Measurements from ENCODE around the gene CDH24.
A peak's percentile ranks its signal among the peaks of the same experiment; 100 is the strongest.

The CDH24 gene

DNA sequence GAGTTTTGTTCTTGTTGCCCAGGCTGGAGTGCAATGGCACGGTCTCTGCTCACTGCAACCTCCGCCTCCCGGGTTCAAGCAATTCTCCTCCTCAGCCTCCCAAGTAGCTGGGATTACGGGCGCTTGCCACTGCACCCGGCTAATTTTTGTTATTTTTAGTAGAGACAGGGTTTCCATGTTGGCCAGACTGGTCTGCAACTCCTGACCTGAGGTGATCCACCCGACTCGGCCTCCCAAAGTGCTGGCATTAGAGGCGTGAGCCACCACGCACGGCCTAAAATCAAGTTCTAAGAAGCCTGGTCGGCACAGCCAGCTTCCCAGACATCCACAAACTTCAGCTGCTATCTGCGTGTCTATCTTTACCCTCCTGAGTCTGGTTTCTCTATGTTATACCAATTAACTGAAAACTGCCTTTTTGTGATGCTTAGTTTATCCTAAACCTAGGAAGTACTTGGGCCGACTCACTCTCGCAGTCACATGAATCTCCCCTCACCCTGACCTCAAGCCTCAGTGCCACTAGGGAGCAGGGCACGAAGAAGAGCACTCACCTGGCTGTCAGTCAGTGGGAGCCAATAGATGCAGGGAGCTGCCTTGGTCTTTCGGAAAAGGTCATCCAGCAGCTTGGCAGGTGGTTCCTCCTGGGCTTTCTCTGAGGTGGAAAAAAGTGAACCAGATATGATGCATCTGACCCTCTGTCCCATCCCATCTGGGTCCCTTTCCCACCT lies 3.4 kb upstream of the CDH24 start:
- no peak for DNase-seq

DNA sequence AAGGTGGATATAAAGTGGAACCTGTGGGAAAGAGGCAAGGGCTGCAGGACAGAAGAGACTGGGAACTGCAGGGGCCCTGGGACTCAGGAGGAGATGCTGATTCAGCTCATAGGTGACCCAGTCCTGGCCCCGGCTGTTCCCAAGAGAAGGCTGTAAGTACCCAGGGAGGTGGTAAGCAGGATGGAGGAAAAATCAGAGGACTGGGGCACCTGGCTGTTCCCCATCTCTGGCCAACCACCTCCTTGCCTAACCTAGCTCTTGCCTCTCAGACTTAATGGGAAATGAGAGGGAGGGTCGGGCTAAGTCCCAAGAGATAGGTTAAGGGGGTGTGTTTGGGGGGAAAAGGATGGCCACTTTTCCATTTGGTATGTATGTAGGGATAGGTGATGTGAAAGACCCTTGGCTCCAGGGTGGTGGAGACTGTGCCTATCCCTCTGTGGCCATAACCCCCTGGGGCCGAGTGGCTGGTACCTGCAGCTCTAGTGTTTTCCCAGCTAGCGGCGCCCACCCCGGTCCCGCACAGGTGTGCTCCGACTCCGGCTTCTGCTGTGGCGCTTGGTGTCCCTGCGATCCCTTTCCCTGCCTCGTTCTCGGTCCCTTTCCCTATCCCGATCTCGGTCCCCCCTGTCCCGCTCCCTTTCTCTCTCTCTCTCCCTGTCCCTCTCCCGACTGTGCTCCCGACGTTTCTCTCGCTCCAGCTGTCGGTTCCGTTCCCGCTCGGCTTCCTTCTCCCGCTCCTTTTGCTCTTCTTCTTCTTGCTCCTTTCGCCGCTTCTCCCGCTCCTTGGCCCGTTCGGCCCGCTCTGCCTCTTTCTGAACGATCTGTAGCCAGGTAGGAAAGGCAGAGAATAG lies 1.6 kb upstream of the CDH24 start:
- DNase-seq: no peak

DNA sequence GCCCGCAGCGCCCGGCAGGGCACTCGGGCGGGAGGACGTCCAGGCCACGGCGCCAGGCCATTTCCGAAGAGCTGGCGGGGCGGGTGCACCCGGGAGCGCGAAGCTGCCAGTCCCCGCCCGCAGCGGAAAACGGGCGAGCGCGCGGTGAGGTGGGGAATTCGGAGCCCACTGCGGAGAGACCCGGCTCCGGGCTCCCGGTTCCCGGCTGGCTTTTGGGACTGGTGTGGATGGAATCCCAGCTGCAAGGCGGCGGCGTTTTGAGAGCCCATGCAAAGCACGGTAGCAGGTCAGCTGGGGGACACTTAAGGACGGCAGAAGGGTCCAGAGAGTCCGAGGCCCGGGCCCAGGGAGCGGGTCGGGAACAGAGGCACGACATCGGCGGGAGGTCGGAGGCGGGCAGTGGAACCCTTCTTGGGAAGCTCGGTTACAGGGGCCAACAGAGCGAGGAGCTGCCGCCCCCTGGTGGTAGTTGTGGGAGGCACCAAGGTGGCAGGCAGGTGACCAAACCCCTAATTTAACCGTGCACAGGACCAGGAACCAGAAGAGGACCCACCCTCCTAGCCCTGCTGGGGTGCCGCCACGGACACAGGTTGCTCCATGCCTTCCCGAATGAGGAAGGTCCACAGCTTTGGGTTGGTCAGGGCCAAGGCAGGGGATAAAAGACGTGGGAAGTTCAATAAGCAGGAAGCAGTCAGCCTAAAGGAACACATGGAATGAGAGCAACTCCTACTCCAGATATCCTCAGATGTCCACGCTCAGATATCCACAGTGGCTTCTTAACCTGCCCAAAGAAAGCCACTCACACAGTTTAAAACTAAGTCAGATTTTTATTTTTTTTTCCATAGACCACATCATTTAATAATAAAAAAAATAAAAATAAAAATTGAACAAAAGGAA lies 685 bp upstream of the CDH24 start:
- peak; percentile 86 for DNase-seq

DNA sequence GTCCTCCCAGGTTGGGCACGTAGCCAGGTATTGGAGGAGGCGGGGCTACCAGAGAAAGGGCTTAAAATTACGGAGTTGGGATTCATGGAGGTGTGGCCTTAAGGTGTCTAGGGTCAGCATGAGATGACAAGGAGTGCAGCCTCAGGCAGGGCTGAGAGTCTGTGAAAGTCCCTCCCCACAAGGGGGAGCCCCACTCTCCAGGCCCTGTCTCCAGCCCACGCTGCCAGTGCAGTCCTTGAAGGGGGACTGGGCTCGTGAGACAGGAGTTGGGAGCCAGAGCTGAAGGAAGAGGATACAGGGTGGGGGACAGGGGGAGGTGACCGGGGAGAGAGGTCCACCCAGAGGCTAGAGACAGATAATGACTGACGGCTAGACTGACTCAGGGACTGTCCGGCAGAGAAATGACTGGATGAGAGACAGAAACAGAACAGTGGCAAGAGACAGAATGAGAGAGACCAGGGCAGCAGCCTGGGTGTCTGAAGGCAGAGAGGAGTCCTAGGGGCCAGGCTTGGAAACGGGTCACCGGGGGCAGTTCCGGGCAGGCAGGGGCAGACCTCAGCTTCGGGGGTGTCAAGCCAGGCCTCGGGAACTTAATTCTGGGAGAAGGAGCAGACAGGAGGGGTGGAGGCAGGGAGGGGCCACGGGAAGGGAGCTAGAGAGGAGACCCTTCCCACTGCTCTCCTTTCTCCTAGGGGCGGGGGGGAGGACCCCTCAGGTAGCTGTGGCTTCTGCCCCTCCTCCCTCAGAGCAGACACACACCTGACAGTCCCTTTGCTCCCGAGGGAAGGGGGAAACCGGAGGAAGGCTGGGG lies 970 bp downstream of the CDH24 start:
- peak; percentile 74 for DNase-seq

DNA sequence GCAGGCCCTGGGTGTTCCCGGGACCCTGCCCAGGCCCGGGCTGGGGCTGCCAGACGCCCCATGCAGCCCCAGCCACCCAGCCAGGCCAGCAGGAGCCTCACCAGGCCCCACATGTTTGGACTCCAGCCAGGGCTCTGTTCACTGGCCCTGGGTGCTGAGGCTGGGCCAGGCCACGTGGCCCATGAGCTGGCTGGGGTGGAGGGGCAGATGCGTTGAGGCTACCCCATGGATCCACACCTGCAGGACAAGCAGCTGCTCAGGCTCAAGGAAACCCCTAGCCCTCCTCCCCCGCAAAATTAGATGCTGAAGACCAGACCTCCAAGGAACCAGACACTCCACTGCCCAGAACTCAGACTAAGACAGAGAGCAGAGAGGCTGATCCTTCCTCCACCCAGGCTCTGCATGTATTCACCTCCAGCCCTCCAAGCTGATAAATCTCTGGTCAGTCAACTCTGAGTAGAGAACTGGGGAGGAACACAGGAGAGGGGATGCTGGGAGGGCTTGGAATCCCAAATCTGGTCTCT lies 1.6 kb downstream of the CDH24 start:
- no peak for DNase-seq

DNA sequence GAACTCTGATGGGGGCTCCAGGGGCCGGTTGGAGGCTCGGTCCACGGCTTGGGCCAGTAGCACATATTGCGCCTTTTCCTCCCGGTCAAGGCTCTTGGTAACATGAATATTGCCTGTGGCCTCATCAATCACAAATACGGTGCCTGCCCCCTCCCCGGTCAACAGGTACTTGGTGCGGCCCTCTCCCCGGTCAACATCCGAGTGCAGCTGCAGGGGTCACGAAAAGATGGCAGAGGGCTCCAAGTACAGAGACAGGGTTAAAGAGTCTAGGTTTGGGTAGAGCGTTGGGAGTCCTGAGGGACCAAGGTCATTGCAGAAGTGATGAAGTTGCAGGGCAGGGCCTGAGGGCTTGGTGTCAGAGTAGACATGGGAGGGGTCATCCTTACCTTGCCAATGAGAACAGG lies 2.2 kb downstream of the CDH24 start:
- no peak for DNase-seq

DNA sequence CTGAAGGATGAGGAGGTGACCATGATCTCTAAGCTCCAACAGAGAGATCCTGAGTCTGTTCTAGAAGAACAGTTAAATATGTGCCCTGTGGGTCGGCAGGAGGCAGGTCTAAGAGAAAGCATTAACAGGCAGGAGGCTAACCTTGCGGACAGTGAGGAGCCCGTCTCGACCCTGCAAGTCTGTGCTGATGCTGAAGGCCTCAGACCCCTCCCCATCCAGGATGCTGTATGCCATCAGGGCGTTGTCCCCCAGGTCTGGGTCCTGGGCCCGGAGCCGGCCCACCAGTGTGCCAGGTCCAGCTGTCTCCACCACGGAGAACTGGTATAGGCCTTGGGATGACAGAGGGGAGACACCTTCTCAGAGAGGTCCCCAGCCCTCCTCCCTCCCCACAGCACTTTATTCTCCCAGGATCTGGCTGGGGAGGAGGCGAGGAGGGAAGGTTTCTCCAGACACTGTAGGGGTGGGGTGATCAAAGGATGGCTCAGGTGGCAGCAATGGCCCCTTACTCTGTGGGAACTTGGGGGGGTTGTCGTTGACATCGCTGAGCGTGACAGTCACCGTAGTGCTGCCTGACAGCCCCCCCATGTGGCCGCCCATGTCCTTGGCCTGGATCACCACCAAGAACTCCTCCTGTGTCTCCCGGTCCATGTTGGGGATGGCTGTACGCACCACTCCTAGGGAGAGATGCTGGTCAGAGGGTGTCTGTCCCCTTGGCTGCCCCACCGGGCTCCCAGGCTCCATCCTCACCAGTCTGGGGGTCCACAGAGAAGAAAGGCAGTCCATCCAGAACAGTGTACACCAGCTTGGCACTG lies 3.1 kb downstream of the CDH24 start:
- DNase-seq: peak; percentile 12

DNA sequence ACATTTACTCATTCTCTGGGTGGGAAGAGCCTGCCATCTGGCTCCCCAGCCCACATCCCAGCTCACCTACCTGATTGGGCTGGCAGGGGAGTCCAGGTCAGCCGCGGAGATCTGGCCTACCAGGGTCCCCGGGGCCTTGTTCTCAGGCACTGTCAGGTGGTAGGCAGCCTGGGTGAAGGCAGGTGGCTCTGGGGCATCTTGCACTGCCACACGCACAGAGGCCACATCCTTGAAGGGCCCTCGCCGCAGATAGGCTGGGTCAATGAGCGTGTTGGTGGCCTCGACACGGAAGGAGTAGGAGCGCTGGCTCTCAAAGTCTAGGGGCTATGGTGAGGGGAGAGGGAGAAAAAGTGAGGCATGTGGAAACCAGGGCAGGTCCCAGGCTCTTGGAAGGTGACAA lies 3.9 kb downstream of the CDH24 start:
- DNase-seq: no peak

DNA sequence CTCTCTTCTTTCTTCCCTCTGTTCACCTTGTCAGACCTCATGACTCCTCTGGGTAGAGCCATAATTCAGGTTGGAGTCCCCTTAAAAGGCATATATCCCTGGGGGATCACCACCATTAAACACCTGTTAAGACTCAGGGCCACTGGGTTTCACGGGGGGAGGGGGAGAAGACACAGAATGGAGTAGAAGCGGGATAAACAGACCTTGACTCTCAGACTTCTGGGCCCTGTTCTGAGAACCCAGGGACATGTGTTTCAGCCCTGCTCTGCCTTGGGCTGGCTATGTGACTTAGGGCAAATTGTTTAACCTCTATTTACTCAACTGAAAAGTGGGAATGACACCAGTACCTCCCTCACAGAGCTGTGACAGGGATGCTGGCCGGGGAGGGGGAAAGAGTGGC lies 4.6 kb downstream of the CDH24 start:
- no peak for DNase-seq

DNA sequence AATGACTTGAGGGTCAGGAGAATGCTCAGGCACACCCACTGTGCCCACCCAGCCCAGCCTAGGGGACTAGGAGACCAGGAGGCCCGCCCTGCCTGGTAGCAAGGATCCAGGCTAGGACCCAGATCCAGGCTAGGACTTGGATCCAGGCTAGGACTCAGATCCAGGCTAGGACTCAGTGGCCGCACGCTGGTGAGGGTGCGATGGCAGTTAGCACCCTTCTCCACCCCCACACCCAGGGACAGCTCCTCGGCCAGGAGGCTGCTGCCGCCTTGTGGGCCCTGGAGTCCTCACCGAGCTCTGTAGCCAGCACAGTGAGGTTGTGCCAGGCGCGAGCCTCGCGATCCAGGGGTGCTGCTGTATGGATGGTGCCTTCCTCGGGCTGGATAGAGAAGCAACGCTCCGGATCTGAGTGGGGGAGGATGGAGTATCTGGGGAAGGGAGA lies 5.1 kb downstream of the CDH24 start:
- DNase-seq: no peak

DNA sequence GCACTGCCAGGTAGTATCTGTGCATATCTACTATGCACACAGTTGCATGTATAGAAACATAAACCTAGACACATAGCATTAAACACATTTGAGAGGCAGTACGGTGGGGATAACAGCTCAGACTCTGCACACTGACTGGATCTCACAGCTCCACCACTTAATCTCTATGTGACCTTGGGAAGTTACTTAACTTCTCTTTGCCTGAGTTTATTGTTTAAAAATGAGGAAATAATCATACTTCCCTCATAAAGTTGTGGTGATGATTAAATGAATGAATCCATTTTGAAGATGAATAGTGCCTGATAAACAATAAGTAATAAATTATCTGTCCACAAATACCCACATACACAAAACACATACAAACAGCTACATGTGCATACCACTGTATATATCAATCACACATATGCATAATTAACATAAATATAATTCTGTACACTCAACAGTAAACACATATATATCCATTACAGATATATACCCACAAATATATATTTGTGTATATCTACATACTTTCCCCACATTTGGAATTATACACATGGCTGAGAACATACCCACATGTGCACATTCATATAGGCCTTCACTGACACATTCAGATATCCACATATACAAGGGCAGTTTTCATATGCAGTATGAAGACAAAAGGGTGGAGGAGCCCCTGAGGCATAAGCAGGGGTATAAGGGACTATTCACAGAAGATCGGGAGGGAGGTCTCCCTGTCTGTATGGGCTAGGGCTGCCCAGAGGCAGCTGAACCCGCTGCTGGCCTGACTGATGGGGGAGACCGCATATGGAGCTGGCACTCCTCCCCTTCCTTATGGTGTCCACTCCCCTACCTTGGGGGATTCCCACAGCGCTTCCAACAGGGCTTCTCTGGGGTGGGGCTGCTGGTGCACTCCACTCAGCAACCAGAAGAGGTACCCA lies 5.9 kb downstream of the CDH24 start:
- DNase-seq: no peak

DNA sequence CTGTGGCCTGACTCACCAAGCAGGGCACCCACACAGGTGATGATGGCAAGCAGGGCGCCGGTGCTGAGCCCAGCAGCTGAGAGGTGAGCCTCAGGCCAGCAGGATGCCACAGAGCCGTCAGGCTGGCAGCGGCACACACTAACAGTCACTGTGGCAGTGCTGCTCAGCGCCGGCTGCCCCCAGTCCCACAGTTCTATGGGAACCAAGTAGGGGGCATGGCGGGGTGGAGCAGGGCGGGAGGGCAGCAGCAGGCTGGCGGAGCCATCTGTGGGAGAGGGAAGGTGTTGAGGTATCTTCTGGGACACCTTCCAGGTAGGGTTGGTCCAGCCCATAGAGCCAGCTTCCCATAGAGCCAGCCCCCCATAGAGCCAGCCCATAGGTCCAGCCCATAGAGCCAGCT lies 8.3 kb downstream of the CDH24 start:
- no peak for DNase-seq

DNA sequence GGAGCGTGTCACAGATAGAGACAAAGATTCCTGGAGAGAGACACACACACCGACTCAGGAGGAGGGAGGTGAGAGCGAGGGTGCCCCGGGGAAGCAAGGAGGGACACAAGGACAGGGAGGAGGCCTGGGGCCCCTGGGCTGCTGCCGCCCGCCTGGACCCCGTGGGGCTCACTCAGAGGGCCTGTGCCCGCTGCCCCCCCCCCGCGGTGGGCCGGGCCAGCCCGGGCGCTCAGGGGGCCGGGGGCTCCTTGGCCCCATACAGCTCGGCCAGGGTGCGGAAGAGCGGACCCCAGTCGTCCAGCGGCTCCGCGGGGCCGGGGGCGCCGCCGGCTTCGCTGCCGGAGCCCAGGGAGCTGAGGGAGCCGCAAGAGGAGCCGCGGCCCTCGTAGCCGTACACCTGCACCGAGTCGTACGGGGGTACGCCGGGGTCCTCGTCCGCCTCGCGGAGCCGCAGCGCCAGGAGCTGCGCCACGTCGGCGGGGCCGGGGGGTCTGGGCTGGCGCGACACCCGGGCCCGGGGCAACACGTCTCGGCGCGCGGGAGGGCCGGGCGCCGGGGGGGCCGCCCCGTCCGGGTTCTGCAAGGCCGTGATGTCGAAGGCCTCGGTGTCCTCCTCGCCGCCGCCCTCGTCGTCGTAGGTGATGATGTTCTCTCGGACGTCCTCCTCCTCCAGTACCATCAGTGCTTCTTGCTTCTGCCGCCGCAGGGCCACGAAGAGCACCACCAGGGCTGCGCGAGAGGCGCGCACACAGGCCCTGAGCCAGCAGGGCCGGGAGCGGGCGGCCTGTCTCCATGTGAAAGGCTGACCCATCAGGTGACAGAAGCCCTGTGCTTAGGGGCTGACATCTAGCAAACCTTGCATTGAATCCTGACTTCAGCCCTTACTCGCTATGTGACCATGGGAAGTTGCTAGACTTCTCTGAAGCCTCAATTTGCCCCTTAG lies 9.3 kb downstream of the CDH24 start:
- no peak for DNase-seq

DNA sequence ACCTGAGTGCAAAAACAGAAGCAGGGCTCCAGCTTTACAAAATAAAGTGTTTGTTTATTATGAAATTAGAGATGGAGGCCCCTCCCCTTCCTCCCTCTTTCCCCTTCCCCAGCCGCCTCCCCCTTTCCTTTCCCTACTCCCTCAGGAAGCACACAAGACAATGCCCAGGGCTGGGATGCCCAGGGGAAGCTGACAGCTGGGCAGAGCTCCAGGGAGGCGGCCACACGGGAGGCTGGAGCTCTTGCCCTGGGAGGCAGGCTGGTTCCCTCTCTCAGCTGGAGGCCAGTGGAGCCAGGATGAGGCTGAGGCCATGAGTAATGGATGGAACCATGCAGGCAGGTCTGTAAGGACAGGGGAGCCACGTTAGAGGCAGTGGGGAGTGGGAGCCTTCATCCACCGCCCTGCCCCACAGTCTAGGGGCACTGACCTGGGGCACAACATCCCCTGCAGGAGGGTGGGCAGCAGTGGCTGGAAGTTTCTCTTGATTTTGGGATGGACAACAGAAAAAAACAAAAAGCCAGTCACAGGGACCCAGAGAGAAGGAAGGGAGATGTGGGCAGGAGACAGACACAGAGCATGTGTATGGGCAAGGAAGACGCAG lies 10.2 kb downstream of the CDH24 start:
- no peak for DNase-seq

DNA sequence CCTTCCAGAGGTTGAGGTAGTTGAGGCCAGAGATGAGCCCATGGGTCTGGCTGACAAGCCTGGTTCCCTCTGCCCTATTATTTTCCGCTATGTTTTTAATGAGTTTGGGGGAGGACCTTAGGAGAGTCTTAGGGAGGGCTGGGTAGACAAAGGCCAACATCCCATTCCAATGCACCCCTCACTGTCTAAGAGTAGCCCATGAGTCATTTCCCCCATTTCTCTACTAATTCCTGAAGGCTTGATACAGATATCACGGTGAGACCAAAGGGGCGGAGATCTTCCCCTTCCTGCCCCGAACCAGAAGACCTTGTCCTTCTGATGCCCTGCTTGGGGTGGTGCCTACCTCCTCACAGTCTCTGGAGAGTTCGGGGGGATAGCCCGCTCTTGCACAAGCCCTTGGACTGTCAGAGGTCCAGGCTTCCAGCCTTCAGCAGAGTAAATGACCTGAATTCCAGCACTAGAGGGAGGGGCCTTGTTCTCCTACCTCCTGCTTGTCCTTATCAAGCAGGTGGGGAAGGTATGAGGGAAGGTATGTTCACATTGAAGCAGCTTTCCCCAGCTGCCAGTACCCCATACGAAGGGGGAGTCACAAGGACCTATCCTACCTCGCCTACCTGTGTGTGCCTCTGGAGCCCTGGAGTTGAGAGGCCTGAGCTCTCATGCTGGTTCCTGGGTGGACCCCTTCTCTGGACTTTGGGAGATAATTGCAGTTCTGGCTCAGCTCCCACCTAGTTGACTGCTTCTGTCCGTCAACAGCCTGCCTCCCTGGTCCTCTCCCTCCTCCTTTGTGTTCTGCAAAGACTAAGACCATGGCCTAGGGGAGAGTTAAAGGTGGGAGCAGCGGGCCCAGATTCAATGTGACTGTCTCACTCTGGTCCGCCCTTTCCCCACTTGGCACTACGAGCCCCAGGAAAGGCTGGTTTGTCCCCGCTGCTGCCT lies 11.6 kb downstream of the CDH24 start:
- no peak for DNase-seq

DNA sequence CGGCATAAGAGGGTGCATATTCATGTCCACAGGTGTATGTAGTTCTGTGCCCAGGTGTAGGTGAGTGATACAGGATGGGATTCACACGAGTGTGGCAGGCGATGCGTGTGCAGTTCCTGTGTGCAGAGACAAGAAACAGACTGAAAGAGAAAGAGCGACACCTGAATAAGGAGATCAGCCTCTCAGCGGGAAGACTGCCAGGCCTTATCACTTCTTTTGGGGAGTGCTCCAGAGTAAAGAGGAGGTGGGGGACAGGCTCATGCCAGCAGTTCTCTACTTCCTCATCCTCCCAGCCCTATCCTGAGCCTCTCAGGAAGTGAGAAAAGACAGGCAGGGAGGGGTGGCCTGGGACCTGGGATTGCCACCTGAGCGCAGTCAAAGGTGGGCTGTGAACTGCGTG lies 12.5 kb downstream of the CDH24 start:
- no peak for DNase-seq

DNA sequence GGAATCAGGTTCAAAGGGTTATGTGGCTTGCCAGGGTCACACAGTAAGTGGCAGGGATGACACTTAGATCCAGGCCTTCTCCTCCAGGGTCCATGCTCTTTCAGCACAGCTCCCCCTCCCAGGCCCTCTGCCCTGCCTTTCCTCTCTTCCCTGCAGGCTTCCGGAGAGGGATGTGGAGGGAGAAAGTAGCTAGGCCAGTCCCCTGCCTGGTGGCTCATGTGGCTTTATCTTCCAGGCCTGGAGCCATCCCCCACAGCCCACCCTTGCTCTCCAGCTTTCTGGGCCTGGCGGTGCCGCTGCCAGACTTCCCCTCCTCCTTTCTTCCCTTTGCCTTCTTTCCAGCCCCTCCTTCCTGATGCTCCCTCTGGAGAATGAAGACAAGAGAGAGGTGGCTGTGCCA lies 13.6 kb downstream of the CDH24 start:
- DNase-seq: no peak

All from CD4-positive, alpha-beta T cell treated with Interleukin-21 for 1 hour (primary cell).